Activated T-cell treated with anti-CD3 and anti-CD28 coated beads for 4 hours (primary cell): ENCODE measurements around the gene REM2.
"Not testable (repeated sequence)": the region's sequence is repeated elsewhere in the genome, so short reads cannot be mapped to it uniquely, and the experiment has no call there.

ENCODE experiments used
- DNase-seq: peaks from one replicate; pipeline ENCODE4 v3.0.0-alpha.2; 2020

REM2 gene

GRCh38 chr14:22900081-22900799, 17.2 kb downstream of the REM2 start:
- peak; percentile 32 for DNase-seq

GRCh38 chr14:22901799-22902198, 18.8 kb downstream of the REM2 start:
- DNase-seq = no peak

GRCh38 chr14:22903742-22904087, 20.7 kb downstream of the REM2 start:
- no peak for DNase-seq

GRCh38 chr14:22905627-22906026, 22.6 kb downstream of the REM2 start:
- no peak for DNase-seq

- no peak for DNase-seq
These were observed 23.1 kb downstream of the REM2 start for GRCh38 chr14:22906073-22906472.

GRCh38 chr14:22907429-22907828, 24.4 kb downstream of the REM2 start:
- DNase-seq = no peak

GRCh38 chr14:22908601-22909000, 25.6 kb downstream of the REM2 start:
- DNase-seq = no peak

DNA sequence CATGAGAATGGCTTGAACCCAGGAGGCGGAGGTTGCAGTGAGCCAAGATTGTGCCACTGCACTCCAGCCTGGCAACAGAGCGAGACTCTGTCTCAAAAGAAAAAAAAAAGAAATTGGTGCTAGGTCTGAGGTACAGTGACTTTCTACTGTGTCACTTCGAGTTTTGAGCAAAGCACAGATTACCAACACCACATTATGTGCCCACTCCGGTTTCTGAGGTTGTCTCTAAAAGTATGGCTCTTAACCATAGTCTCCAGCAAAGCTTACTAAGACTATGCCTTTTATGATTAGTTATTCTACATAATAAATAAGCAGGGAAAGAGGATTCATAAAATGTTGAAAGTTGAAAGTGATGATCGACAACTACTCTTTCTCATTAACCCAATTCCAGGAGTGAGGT, 27.9 kb downstream of the REM2 start:
- DNase-seq = no peak

DNA sequence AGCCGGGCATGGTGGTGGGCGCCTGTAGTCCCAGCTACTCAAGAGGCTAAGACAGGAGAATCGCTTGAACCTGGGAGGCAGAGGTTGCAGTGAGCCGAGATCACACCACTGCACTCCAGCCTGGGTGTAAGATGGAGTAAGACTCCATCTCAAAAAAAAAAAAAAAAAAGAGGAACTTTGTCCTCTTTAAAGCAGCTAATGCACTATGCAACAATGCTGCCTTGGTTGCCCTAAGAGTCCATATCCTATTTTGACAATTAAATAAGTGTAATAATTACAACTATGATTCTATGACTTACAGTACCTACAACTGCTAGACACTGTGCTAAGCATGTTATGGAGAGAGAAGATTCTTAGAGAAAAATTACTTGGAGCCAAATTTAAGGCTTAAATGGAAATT, 31.8 kb downstream of the REM2 start:
- not testable (repeated sequence) for DNase-seq

GRCh38 chr14:22915886-22916521, 33.0 kb downstream of the REM2 start:
- no peak for DNase-seq

- peak; percentile 99 for DNase-seq
These were observed 36.0 kb downstream of the REM2 start, which contains the start of gene RBM23 for GRCh38 chr14:22918804-22919600. Gene RBM23 (minus strand): TSS chr14:22919149.

- DNase-seq = no peak
These were observed 36.5 kb downstream of the REM2 start for GRCh38 chr14:22919601-22919921.

DNA sequence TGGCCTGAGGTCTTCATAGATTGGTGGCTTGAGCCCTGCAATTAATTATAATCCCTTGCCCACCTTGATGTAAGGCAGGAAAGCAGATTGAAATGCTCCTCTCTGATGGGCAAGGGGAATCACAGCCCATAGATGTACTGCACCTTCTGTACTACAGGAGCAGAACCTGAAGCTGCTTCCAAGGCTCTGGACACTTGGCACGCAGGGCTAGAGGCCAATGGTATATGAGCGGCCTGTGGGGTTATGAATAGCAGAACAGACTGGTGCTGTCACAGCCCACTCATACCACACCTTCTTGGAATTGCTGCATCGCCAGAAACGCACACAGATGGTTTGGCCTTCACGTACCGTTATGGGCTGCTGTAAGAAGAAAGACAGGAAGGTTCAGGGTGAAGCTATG, 37.7 kb downstream of the REM2 start:
- DNase-seq = no peak

DNA sequence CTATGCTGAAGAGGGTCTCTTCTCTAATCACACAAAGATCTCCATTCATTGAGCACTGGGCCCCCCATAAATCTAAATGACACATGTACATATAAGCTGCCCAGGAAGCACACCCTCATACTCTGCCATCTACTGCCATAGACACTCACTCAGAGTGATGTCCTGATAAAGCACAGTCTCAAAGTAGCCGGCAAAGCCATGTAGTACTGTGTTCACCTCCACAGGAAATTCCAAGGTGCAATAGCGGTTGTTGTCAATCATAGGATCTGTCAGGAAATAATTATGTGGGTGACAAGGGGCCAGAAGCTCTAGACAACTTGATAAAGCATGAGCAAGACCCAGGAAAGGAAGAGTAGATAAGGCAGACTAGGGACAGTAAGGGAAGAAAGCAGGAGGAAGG, 39.3 kb downstream of the REM2 start:
- DNase-seq = no peak

GRCh38 chr14:22923746-22924145, 40.7 kb downstream of the REM2 start:
- DNase-seq = no peak

- DNase-seq = no peak
These were observed 42.5 kb downstream of the REM2 start for GRCh38 chr14:22925513-22925912.

DNA sequence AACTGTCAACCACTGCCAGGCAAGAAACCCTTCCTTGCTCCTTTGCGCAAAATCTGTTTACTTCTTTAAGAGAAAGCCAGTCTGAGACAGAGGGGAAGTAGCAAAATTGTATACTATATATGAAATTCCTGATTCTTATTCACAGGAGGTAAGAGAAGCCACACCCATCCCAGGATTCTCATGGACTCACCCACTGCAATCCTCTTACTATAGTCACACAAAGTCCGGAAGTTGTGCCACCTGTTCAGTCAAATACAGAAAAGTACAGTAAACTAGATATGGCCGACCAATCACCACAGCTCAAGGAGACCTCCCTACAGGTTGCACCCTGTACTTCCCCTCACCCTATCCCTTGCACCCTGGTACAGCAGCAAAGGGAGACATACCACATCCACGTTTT, 43.3 kb downstream of the REM2 start:
- DNase-seq = no peak

GRCh38 chr14:22928237-22929103, 45.4 kb downstream of the REM2 start:
- DNase-seq = peak; percentile 7

DNA sequence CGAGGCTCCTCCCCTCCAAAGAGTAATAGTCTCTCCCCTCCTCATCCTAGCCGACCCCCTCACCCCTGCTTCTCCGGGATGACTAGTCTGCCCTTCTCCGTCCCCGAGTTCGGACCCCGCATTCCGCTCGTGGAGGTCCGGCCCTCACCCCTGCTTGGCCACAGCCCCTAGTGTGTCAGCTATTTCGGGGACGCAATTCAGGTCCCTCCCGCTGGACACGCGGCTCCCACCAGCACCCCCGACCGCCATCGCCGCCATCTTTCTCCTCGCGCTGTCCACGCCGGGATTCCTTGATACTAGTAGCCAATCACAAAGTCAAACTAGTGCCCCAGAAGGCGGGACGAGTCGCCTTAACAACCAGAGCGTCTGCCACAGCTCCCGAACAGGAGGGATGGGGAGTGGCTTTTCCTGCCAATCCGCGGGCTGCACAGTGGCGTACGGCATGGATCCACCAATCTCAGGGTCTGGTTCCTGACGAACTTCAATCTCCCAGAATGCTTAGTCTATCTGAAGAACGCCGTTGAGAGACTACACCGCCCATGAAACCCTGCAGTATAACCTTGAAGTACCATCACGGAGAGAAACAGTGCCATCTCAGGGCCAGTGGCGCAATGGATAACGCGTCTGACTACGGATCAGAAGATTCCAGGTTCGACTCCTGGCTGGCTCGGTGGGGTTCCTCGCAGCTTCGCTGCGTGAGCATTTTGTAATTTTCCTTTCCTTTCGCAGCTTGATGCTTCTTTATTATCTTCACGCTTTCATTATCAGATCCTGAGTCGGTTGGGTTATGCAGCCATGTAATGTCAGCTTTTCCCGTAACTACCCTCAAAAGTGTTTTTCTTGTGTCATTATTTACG, 46.3 kb downstream of the REM2 start, which contains the start of gene PRMT5:
PRMT5 (minus strand) TSS at position 273 of the 857 bp plus-strand sequence; CDS start at position 258, 15 bp downstream.
- DNase-seq = peak; percentile 99

GRCh38 chr14:22929961-22930364, 46.9 kb downstream of the REM2 start:
- DNase-seq = no peak

DNA sequence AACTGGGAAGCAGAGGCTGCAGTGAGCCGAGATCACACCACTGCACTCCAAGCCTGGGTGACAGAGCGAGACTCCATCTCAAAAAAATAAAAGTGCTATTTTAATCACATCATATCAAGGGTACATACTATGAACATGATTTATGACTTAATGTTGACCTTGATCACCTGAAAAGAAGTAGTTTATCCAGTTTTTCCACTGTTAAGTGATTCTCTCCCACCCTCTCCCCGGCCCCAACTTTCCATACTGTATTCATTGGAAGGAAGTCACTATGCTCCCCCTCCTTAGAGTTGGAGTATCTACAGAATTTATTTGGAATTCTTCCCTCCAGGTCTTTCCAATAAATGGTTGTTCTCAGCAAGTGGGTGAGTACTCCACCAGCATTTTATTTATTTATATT, 49.1 kb downstream of the REM2 start:
- no peak for DNase-seq

- DNase-seq = no peak
These were observed 52.1 kb downstream of the REM2 start for GRCh38 chr14:22935156-22935555.
